K562 (cell line): ENCODE data around the gene UBAC2. TPM values are rescaled to one million over a fixed set of nuclear protein-coding genes. Genes with fewer than 3 reads are reported as not detected.
"Not testable (repeated sequence)": the region's sequence is repeated elsewhere in the genome, so short reads cannot be mapped to it uniquely, and the experiment has no call there.

Experiments used
- ATAC-seq: fragments of 200-7000 bp; cut with Tn5 transposase; 3 replicates; pipeline ENCODE4 v1.9.1; 2020; ENCODE audit warnings: moderate library complexity
- BruUV-seq: library from RNA; stranded (reverse); fragments of 400-500 nt; replicated peaks from 2 replicates; lab custom pipeline; 2021; lab: Mats Ljungman, UMichigan
- CTCF ChIA-PET: fragments of 300-600 bp; formaldehyde crosslinking; extraction: SDS; loops from one replicate; lab custom pipeline; 2021; ENCODE audit warnings: low intra/inter-chr PET ratio; lab: Yijun Ruan, JAX
- POLR2A ChIA-PET: fragments of 300-600, 350-650 bp; sonication (Branson Sonifier 250); formaldehyde crosslinking; extraction: SDS; loops from one replicate; lab custom pipeline; 2021; ENCODE audit warnings: antibody characterized with exemption, inconsistent platforms; lab: Yijun Ruan, JAX
- DNase-seq, 4 experiments: peaks; one replicate each; pipeline versions ENCODE4 v3.0.0 to v3.0.0-alpha.2; 2011 to 2018; ENCODE audit warnings: low spot score in 3 of 4, mixed read lengths in 3 of 4; ENCODE audit errors: extremely low read depth in 1 of 4
- FAIRE-seq: peaks from 2 replicates; lab custom pipeline; 2011; peaks lifted over from hg19 to GRCh38; lab: Jason Lieb, UNC
- H2AFZ ChIP-seq: 2 replicates; pipeline ENCODE4 v1.6.0; 2011; ENCODE audit warnings: low read depth, low read length, control low read depth, inconsistent platforms
- H3K27ac ChIP-seq: fragments of 200-600 bp; 3 replicates; pipeline ENCODE4 v1.8.0; 2011; ENCODE audit warnings: low read depth, mild to moderate bottlenecking, control low read depth, inconsistent platforms, low read length, moderate library complexity, mixed read lengths; ENCODE audit errors: extremely low read depth
- H3K27me3 ChIP-seq, 2 experiments: fragments of 300-600 bp in 1 of 2; 2 replicates in 1 of 2; 3 replicates in 1 of 2; pipeline versions ENCODE4 v1.6.0 to v1.8.0; 2011; ENCODE audit warnings: inconsistent platforms in 2 of 2, low read length in 2 of 2, mild to moderate bottlenecking in 1 of 2, mixed read lengths in 1 of 2, moderate library complexity in 1 of 2; ENCODE audit not compliant: control insufficient read depth in 2 of 2, insufficient read depth in 2 of 2
- H3K36me3 ChIP-seq: fragments of 300-600 bp; 3 replicates; pipeline ENCODE4 v1.8.0; 2011; ENCODE audit warnings: mild to moderate bottlenecking, low read length, inconsistent platforms; ENCODE audit not compliant: control insufficient read depth, insufficient read depth
- H3K4me1 ChIP-seq, 2 experiments: fragments of 200-600 bp in 1 of 2; replicated peaks in 1 of 2; 2 replicates in 1 of 2; 3 replicates in 1 of 2; pipeline versions ENCODE4 v1.5.1 to v1.8.0; 2011; ENCODE audit warnings: inconsistent platforms in 2 of 2, low read length in 2 of 2, mild to moderate bottlenecking in 1 of 2, mixed read lengths in 1 of 2, moderate library complexity in 1 of 2; ENCODE audit not compliant: control insufficient read depth in 2 of 2, insufficient read depth in 2 of 2
- H3K4me2 ChIP-seq: 2 replicates; pipeline ENCODE4 v1.6.1; 2011; ENCODE audit warnings: low read length, control low read depth, inconsistent platforms, mixed read lengths; ENCODE audit not compliant: insufficient read depth
- H3K4me3 ChIP-seq: fragments of 200-600 bp; sonication (generic), shearing (Covaris generic); 2 replicates; pipeline ENCODE4 v1.5.1; 2016; ENCODE audit warnings: control low read depth, inconsistent platforms
- H3K79me2 ChIP-seq: fragments of 200-600 bp; 3 replicates; pipeline ENCODE4 v1.8.0; 2011; ENCODE audit warnings: low read length, inconsistent platforms; ENCODE audit not compliant: control insufficient read depth, insufficient read depth
- H3K9ac ChIP-seq, 2 experiments: 2 replicates each; pipeline versions ENCODE4 v1.6.0 to v1.6.1; 2011; ENCODE audit warnings: low read depth in 2 of 2, low read length in 2 of 2, control low read depth in 1 of 2, inconsistent platforms in 1 of 2, mild to moderate bottlenecking in 1 of 2, mixed read lengths in 1 of 2; ENCODE audit not compliant: insufficient read depth in 1 of 2
- H3K9me1 ChIP-seq: one replicate; pipeline ENCODE4 v1.6.0; 2011; ENCODE audit warnings: inconsistent platforms, mild to moderate bottlenecking, low read length, moderate library complexity; ENCODE audit not compliant: control insufficient read depth, insufficient read depth
- H3K9me3 ChIP-seq: replicated peaks from 2 replicates; pipeline ENCODE4 v1.5.1; 2011; ENCODE audit warnings: low read depth, low read length, inconsistent platforms; ENCODE audit not compliant: control insufficient read depth, insufficient read depth
- H4K20me1 ChIP-seq: replicated peaks from 2 replicates; pipeline ENCODE4 v1.6.1; 2011; ENCODE audit warnings: low read length, inconsistent platforms, mixed read lengths; ENCODE audit not compliant: control insufficient read depth, insufficient read depth
- PML ChIP-seq: IDR thresholded peaks from 2 replicates; pipeline ENCODE4 v1.6.1; 2012; ENCODE audit warnings: low read length, inconsistent platforms
- ZBTB5 ChIP-seq: fragments of 450-650 bp; IDR thresholded peaks from 2 replicates; pipeline ENCODE4 v1.6.1; 2017; ENCODE audit warnings: antibody characterized with exemption
- WGBS: fragments of 100-300 bp; shearing (Covaris generic); methylation state at CpG from one replicate; pipeline ENCODE4 v1.1.6; 2016; ENCODE audit warnings: low coverage, mixed read lengths; ENCODE audit not compliant: insufficient coverage; ENCODE audit errors: missing lambda C conversion rate; 5-methylcytosine and 5-hydroxymethylcytosine counted together
- in situ Hi-C: fragments of 300-500 bp; cut with MboI; formaldehyde crosslinking; loops from 4 replicates; pipeline ENCODE4 v1.15.0; 2018; ENCODE audit warnings: inconsistent platforms, mixed read lengths
- intact Hi-C: fragments of 100-400 bp; cut with micrococcal nuclease; formaldehyde crosslinking; loops from 2 replicates; pipeline ENCODE4 v1.14.2; 2022
- polyA plus RNA-seq, 8 experiments: library from polyadenylated mRNA; depleted of rRNA in 4 of 8; stranded (reverse) in 5 of 8; unstranded in 3 of 8; fragments of >200 nt; fragmentation: Nextera tagmentation in 2 of 8; fragmentation: Illumina TruSeq in 1 of 8; extraction: Ambion mirVana in 2 of 8; extraction: Trizol in 1 of 8; gene quantifications; 2 replicates each; pipeline versions ENCODE4 v1.2.1 to v1.2.3, GENCODE V29; 2011 to 2014; ENCODE audit warnings: inconsistent platforms in 1 of 8, missing spikeins in 1 of 8
- total RNA-seq, 7 experiments: library from RNA; depleted of rRNA in 6 of 7; stranded (reverse); fragments of >200 nt in 6 of 7; fragmentation: Illumina TruSeq in 2 of 7; extraction: Trizol in 2 of 7; gene quantifications; 2 replicates each; pipeline versions ENCODE4 v1.2.1 to v1.2.3, GENCODE V29; 2011 to 2021; ENCODE audit warnings: low replicate concordance in 1 of 7

Gene UBAC2
- total and polyA plus RNA-seq, 9 of the 15 experiments (the other 6 are each of a cell fraction or from before 2014, with no cell fraction given) = 6.0 to 84.1 (median 32.3) TPM

DNA sequence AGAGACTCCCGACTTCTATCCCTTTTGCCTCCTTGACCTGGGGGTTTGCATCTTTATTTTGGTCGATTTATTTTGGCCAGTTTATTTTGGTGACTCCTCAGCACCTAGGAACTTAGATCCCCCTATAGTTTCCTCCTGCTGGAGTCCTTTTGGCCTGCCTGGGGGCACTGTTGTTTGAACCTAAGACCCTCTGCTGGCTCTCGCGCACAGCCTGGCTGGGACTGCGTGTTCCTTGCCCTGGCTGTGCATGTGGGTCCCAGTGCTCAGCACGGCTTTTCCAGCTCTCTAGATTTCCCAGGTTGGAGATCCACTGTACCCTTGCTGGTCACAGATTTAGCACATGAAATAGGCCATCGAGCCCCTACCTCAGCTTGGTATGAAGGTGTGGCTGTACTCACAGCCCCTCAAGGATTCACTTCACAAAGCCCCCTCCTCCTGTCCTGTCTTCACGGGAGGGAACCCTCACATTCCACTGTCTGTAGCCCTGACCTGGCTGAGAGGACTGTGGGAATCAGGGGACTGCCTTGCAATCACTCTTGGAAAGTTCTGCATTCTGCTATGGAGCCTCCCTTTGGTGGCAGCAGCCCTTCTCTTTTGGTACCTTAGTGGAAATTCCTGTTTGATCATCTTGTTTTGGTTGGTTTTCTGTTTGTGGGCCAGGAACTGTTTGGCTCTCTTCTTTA, 8.3 kb downstream of the UBAC2 start (continued):
- no peak for TF ChIP-seq ZBTB5
- TF ChIP-seq PML = no peak
- TF ChIP-seq, all 486 proteins: peak for 0

GRCh38 chr13:99210627-99211026, 10.0 kb downstream of the UBAC2 start:
- H3K27me3 ChIP-seq, POLR2A ChIA-PET, intact Hi-C loops, ATAC-seq, FAIRE-seq, H3K4me2 ChIP-seq, BruUV-seq, CTCF ChIA-PET, H3K4me1 ChIP-seq, in situ Hi-C loops, H3K9me3 ChIP-seq, H3K9me1 ChIP-seq, H3K4me3 ChIP-seq, H2AFZ ChIP-seq, H3K9ac ChIP-seq, H3K27ac ChIP-seq, DNase-seq: not testable (repeated sequence)
- WGBS = 84% methylated on average over 4 of the region's 9 CpGs
- Histone ChIP-seq H4K20me1 (peaks cover 15% of the 10 kb centered on the region), H3K36me3 (peaks cover 34% of the 10 kb centered on the region; the same call in 2 of the 3 replicates), H3K79me2 (peaks cover 86% of the 10 kb centered on the region)
